Midbrain (tissue), 1 donor: ENCODE data around the gene HIPK4.
A peak's percentile ranks its signal among the peaks of the same experiment; 100 is the strongest.
"Not testable (repeated sequence)": the region's sequence is repeated elsewhere in the genome, so short reads cannot be mapped to it uniquely, and the experiment has no call there.

Source experiments
- DNase-seq: peaks from one replicate; lab custom pipeline; 2025; lab: John Stamatoyannopoulos, UW

HIPK4 gene, protein sequence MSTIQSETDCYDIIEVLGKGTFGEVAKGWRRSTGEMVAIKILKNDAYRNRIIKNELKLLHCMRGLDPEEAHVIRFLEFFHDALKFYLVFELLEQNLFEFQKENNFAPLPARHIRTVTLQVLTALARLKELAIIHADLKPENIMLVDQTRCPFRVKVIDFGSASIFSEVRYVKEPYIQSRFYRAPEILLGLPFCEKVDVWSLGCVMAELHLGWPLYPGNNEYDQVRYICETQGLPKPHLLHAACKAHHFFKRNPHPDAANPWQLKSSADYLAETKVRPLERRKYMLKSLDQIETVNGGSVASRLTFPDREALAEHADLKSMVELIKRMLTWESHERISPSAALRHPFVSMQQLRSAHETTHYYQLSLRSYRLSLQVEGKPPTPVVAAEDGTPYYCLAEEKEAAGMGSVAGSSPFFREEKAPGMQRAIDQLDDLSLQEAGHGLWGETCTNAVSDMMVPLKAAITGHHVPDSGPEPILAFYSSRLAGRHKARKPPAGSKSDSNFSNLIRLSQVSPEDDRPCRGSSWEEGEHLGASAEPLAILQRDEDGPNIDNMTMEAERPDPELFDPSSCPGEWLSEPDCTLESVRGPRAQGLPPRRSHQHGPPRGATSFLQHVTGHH

GRCh38 chr19:40390084-40390742 lies at the start of gene HIPK4:
Gene HIPK4, minus strand, starts transcription at chr19:40390181. Its CDS starts 279 bp downstream, at chr19:40389902.
- DNase-seq = no peak

DNA sequence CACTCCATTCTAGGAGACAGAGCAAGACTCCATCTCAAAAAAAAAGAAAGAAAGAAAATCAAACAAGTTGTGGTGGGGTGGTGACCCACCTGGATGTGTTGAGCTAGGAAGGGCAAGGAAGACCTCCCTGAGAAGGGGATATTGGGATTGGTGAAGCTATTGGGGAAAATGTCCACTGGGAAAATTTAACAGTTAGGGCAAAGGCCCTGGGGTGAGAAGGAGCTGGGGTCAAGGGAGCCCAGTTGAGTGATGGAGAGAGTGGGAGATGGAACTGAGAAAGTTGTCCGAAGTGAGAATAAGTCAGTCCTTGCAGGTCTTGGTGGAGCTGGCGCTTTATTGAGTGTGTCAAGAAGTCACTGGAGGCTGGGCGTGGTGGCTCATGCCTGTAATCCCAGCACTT lies 48.3 kb upstream of the HIPK4 start:
- DNase-seq = no peak

DNA sequence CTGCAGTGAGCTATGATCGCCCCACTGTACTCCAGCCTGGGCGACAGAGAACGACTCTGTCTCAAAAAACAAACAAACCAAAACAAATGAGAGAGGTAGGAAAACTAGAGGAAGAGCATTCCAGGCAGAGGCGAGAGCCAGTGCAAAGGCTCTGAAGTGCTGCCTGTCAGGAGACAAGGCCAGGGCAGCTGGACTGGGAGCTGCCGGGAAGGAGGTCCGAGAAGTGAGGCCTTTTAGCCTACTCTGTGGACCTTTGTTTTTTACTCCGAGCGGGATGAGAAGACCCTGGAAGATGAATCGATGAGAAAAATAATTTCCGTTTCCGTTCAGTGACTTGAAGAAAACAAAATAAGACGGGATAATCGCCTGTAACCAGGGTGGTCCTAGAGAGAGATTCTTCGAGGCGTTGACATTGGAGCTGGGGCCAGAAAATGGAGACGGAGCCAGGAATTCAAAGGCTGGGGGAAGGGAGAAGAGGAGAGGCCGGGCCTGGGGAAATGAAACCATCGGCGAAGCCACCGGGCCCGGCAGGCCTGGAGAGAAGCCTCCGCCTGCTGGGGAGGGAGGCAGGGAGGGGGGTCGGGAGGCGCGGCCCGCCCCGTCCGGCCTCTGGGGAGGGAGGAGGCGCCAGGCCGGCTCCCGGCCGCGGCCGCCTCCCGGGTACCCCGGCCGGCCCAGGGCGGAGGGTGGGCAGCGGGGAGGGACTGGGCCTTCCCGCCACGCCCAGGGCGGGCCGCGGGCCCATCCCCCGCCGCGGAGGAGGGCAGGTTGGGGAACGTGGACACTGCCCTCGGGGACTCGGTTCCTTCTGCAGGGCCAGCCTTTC lies 43.6 kb upstream of the HIPK4 start:
- peak; percentile 89 for DNase-seq

GRCh38 chr19:40432760-40433159 lies 42.8 kb upstream of the HIPK4 start:
- not testable (repeated sequence) for DNase-seq

GRCh38 chr19:40431698-40432097 lies 41.7 kb upstream of the HIPK4 start:
- no peak for DNase-seq

- not testable (repeated sequence) for DNase-seq
Measured at GRCh38 chr19:40430242-40430641, 40.3 kb upstream of the HIPK4 start.

- not testable (repeated sequence) for DNase-seq
Measured at GRCh38 chr19:40428197-40428596, 38.2 kb upstream of the HIPK4 start.

GRCh38 chr19:40425450-40426287 lies 35.7 kb upstream of the HIPK4 start, which contains the start of gene SERTAD1:
Gene SERTAD1, minus strand, starts transcription at chr19:40425992. Its CDS starts 2,446 bp downstream, at chr19:40423546.
- DNase-seq = peak; percentile 100

- peak; percentile 73 for DNase-seq
Measured at GRCh38 chr19:40424637-40425449, 34.9 kb upstream of the HIPK4 start.

DNA sequence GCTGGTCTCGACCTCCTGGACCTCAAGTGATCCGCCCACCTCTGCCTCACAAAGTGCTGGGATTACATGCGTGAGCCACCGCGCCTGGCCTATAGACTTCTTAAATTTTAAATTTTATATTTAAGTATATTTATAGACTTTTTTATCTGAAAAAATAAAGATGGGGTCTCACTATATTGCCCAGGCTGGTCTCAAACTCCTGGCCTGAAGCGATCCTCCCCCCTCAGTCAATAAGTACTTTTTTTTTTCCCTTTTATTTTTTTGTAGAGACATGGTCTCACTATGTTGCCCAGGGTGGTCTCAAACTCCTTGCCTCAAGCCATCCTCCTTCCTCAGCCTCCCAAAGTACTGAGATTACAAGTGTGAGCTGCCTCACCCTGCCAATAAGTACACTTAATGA lies 34.0 kb upstream of the HIPK4 start:
- no peak for DNase-seq

DNA sequence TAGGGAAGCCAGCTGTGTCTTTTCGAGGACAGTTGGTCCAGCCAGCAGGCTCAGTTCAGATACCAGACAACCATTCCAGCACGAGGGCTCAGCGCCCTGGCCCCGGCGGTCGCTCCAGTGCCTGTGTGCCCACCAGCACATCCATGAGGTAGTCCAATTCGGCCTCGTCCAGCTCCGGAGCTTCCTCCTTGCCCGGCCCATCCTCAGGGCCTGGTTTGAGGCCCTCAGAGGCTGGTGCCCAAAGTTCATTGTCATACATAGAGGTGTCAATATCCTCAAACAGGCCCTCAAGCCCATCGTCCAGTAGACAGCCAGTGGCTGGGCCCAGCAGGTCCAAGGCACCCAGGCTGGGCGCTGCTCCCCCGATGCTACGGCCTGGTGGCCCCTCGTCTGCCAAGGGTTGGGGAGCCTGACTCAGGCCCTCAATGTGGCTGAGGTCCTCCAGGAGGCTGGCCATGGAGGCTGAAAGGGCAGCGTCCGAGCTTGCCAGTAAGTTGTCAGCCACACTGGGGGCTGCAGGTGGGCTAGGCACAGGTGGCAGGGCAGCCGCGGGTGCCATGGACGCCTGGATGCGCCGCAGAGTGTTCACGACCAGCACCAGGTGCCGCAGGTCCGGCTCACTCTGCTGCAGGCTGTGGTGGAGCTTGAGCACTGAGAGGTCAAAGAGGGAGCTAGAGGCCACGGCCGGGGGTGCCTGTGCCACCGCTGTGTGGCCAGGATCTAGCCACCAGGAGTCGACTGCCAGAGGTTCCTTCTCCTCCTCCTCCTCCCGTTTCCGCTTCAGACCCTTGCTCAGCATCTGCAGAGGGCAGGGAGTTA lies 33.0 kb upstream of the HIPK4 start:
- DNase-seq = no peak

GRCh38 chr19:40421993-40422747 lies 32.2 kb upstream of the HIPK4 start:
- DNase-seq = no peak

DNA sequence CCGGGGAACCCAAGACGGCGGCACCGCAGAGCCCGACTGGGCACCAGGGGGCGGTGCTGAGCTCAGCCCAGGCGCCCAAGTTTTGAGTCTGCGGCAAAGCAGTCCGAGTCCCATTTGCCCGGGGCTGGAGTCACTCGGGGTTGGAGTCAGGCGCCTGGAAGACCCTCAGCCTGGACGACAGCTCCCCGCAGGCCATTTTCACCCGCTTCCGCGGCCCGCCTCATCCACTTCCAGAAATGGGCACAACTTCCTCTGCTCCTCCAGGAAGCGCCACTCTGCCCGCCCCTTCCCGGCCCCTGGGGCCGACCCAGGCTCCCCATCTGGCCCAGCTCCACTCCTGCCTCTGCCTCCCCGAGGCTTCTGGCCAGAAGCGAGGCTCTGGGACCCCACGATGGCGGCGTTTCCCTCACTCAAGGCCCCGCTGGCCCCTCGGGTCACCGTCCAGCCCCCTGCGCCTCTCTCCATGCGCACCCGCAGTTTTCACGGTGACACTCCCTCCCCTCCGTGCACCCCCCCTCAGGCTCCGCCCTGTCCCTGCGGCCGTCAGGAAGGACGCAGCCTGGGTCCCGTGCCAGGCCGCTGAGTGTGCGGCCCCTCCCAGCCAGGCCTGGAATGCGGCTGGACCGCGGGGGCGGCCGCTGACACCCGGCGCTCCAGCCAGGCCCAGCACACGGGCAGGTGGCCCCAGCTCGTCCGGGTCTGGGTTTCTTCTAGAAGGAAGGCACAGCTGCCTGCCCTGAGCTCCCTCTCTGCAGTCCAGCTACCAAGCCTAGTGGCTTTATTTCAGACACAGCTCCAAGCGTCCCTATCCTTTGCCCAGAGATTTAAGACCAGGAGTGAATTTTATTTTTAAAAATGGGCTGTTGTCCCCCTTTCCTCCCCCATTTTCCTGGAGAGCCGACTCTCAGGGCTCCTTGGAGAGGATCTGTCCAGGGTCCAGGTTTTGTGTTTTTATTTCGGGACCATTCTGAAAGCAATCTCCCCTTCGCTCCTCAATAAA lies 31.1 kb upstream of the HIPK4 start:
- DNase-seq = peak; percentile 87

- DNase-seq = no peak
Measured at GRCh38 chr19:40420451-40420765, 30.4 kb upstream of the HIPK4 start.

DNA sequence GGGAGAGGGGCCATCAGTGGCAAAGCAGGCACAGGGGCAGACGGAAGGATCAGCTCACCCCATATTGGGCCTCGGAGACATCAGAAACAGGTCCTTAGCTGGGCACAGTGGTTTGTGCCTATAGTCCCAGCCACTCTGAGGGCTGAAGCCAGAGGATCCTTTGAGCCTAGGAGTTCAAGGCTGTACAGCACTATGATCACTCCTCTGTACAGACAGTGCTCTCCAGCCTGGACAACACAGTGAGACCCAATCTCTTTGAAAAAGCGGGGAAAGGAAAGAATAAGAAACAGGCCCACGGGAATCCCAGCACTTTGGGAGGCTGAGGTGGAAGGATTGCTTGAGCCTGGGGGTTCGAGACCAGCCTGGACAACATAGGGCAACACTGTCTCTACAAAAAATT lies 29.8 kb upstream of the HIPK4 start:
- DNase-seq = no peak

- DNase-seq = no peak
Measured at GRCh38 chr19:40419066-40419612, 29.2 kb upstream of the HIPK4 start.

GRCh38 chr19:40418040-40418439 lies 28.1 kb upstream of the HIPK4 start:
- no peak for DNase-seq
